GM12878 (cell line): Measurements from ENCODE around the gene EFCAB10. TPM values are rescaled to one million over a fixed set of nuclear protein-coding genes. Genes with fewer than 3 reads are reported as not detected.
A peak's percentile ranks its signal among the peaks of the same experiment; 100 is the strongest.

Experiments used
- ATAC-seq: fragments of 200-7000 bp; cut with Tn5 transposase; 3 replicates; pipeline ENCODE4 v1.9.1; 2020; ENCODE audit warnings: mild to moderate bottlenecking, moderate library complexity
- BruUV-seq: library from RNA; stranded (reverse); fragments of 400-500 nt; replicated peaks from 2 replicates; lab custom pipeline; 2021; lab: Mats Ljungman, UMichigan
- CTCF ChIA-PET: fragments of 300-600 bp; sonication (Branson Sonifier 250); formaldehyde crosslinking; extraction: SDS; loops from one replicate; lab custom pipeline; 2021; ENCODE audit warnings: inconsistent platforms; lab: Yijun Ruan, JAX
- POLR2A ChIA-PET: fragments of 350-600 bp; formaldehyde crosslinking; extraction: SDS; loops from one replicate; lab custom pipeline; 2021; ENCODE audit warnings: inconsistent platforms; lab: Charles Lee
- RAD21 ChIA-PET: fragments of 300-600 bp; sonication (Branson Sonifier 250); formaldehyde crosslinking; loops from one replicate; lab custom pipeline; 2023; ENCODE audit warnings: antibody characterized with exemption; ENCODE audit not compliant: unreplicated experiment; lab: Charles Lee
- SMC1A ChIA-PET: fragments of 300-600 bp; sonication (Branson Sonifier 250); formaldehyde crosslinking; loops from one replicate; lab custom pipeline; 2023; ENCODE audit not compliant: unreplicated experiment, uncharacterized antibody; lab: Charles Lee
- DNase-seq: peaks from one replicate; pipeline ENCODE4 v3.0.0-alpha.2; 2011; ENCODE audit warnings: low read depth, low spot score
- FAIRE-seq: peaks from 3 replicates; lab custom pipeline; 2011; peaks lifted over from hg19 to GRCh38; lab: Jason Lieb, UNC
- H2AFZ ChIP-seq: 2 replicates; pipeline ENCODE4 v1.6.0; 2011; ENCODE audit warnings: low read depth, low read length, control low read depth; ENCODE audit not compliant: control insufficient read depth
- H3K27ac ChIP-seq: 2 replicates; pipeline ENCODE4 v1.5.1; 2011; ENCODE audit warnings: control low read depth; ENCODE audit not compliant: control insufficient read depth, insufficient read depth
- H3K27me3 ChIP-seq, 2 experiments: replicated peaks in 1 of 2; 2 replicates each; pipeline versions ENCODE4 v1.6.0 to v1.6.1; 2011; ENCODE audit warnings: low read length in 1 of 2; ENCODE audit not compliant: control insufficient read depth in 2 of 2, insufficient read depth in 2 of 2
- H3K36me3 ChIP-seq, 2 experiments: 2 replicates each; pipeline ENCODE4 v1.5.1; 2011; ENCODE audit warnings: low read length in 1 of 2; ENCODE audit not compliant: control insufficient read depth in 2 of 2, insufficient read depth in 2 of 2
- H3K4me1 ChIP-seq: 2 replicates; pipeline ENCODE4 v1.6.1; 2011; ENCODE audit warnings: mild to moderate bottlenecking, low read length, moderate library complexity, mixed read lengths; ENCODE audit not compliant: control insufficient read depth, insufficient read depth
- H3K4me2 ChIP-seq: 2 replicates; pipeline ENCODE4 v1.6.0; 2011; ENCODE audit warnings: control low read depth; ENCODE audit not compliant: control insufficient read depth, insufficient read depth
- H3K4me3 ChIP-seq: fragments of 200-600 bp; sonication (generic); 2 replicates; pipeline ENCODE4 v1.5.1; 2016
- H3K79me2 ChIP-seq: 2 replicates; pipeline ENCODE4 v1.6.0; 2011; ENCODE audit warnings: low read length; ENCODE audit not compliant: control insufficient read depth, insufficient read depth
- H3K9ac ChIP-seq: 2 replicates; pipeline ENCODE4 v1.8.0; 2011; ENCODE audit warnings: low read length, control low read depth, mixed read lengths; ENCODE audit not compliant: control insufficient read depth, insufficient read depth
- H3K9me3 ChIP-seq: replicated peaks from 3 replicates; pipeline ENCODE4 v1.5.1; 2011; ENCODE audit warnings: mild to moderate bottlenecking, low read length; ENCODE audit not compliant: control insufficient read depth, insufficient read depth
- H4K20me1 ChIP-seq: 2 replicates; pipeline ENCODE4 v1.6.0; 2011; ENCODE audit not compliant: control insufficient read depth, insufficient read depth
- CTCF ChIP-seq, 3 experiments: IDR thresholded peaks in 2 of 3; conservative IDR thresholded peaks in 1 of 3; 2 replicates each; pipeline ENCODE4 v1.5.1; 2011; ENCODE audit warnings: low read depth in 3 of 3, low read length in 3 of 3, mild to moderate bottlenecking in 3 of 3, control low read depth in 2 of 3, moderate library complexity in 2 of 3, inconsistent platforms in 1 of 3, mixed read lengths in 1 of 3; ENCODE audit not compliant: control insufficient read depth in 2 of 3, insufficient read depth in 1 of 3; ENCODE audit errors: extremely low read depth in 1 of 3
- IKZF1 ChIP-seq: fragments of 450-650 bp; conservative IDR thresholded peaks from 2 replicates; pipeline ENCODE4 v1.6.1; 2017; ENCODE audit warnings: antibody characterized with exemption, mild to moderate bottlenecking
- MEF2B ChIP-seq: fragments of 450-650 bp; IDR thresholded peaks from 2 replicates; pipeline ENCODE4 v1.6.1; 2018; ENCODE audit warnings: mild to moderate bottlenecking, moderate library complexity; ENCODE audit not compliant: partially characterized antibody, poor library complexity, severe bottlenecking
- RAD21 ChIP-seq: IDR thresholded peaks from 2 replicates; pipeline ENCODE4 v1.6.1; 2011; ENCODE audit warnings: mild to moderate bottlenecking, low read depth, low read length, moderate library complexity; ENCODE audit not compliant: insufficient read depth
- RELB ChIP-seq: fragments of 450-650 bp; IDR thresholded peaks from 2 replicates; pipeline ENCODE4 v1.6.1; 2017; ENCODE audit warnings: low read depth, mild to moderate bottlenecking, moderate library complexity
- WGBS: methylation state at CpG from one replicate; pipeline ENCODE4 v1.1.6; 2016; ENCODE audit warnings: low lambda C conversion rate; ENCODE audit not compliant: insufficient replicate concordance, insufficient coverage; ENCODE audit errors: missing lambda C conversion rate; 5-methylcytosine and 5-hydroxymethylcytosine counted together
- in situ Hi-C: fragments of 300-500 bp; cut with MboI; formaldehyde crosslinking; loops from 9 replicates; pipeline ENCODE4 v1.14.3; 2018; ENCODE audit warnings: mixed read lengths
- intact Hi-C: fragments of 100-400 bp; cut with micrococcal nuclease; formaldehyde crosslinking; loops from one replicate; pipeline ENCODE4 v1.14.2; 2022; ENCODE audit not compliant: unreplicated experiment
- polyA plus RNA-seq, 11 experiments: library from polyadenylated mRNA; depleted of rRNA in 4 of 11; unstranded in 6 of 11; stranded (reverse) in 5 of 11; fragments of >200 nt; fragmentation: Nextera tagmentation in 4 of 11; fragmentation: Illumina TruSeq in 1 of 11; extraction: Ambion mirVana in 4 of 11; extraction: Trizol in 1 of 11; gene quantifications; 1 replicate in 1 of 11; 2 replicates in 10 of 11; pipeline versions ENCODE4 v1.2.1 to v1.2.3, GENCODE V29; 2011 to 2016; ENCODE audit warnings: inconsistent platforms in 2 of 11, missing spikeins in 2 of 11, low read depth in 1 of 11
- total RNA-seq, 4 experiments: library from RNA; depleted of rRNA in 3 of 4; stranded (reverse); fragments of >200 nt in 3 of 4; fragmentation: Illumina TruSeq in 1 of 4; extraction: Trizol in 1 of 4; gene quantifications; 2 replicates each; pipeline versions ENCODE4 v1.2.1 to v1.2.3, GENCODE V29; 2013 to 2021

EFCAB10 gene
- total and polyA plus RNA-seq, 10 of the 15 experiments (the other 5 are each of a cell fraction or from before 2014, with no cell fraction given), result 0.38 to 1.0 (median 0.54) TPM; not detected in 6

GRCh38 chr7:105594034-105594433 is 12.7 kb upstream of the EFCAB10 start:
- Histone ChIP-seq H3K36me3 (no peaks in the 10 kb centered on the region), H4K20me1 (no peaks in the 10 kb centered on the region), H3K27ac (no peak overlapping the region), H3K79me2 (no peaks in the 10 kb centered on the region), H2AFZ (peak overlapping the region; percentile 64; the same call in 1 of the 2 replicates), H3K9me3 (no peaks in the 10 kb centered on the region), H3K27me3 (no peaks in the 10 kb centered on the region), H3K4me3 (no peak overlapping the region), H3K4me1 (peaks cover 8% of the 10 kb centered on the region; the same call in 1 of the 2 replicates), H3K9ac (no peak overlapping the region), H3K4me2 (no peak overlapping the region)
- FAIRE-seq (no peak), DNase-seq (no peak), ATAC-seq (peak; percentile 60)
- no TSS peak for BruUV-seq
- intact Hi-C loops (no loop called here), in situ Hi-C loops (no loop called here)
- TF ChIP-seq RAD21 (0 out of 2 replicates have a peak, but pooled peaks have one; percentile 15), MEF2B (peak; percentile 7), CTCF (IDR thresholded peaks at IDR 0.05 in 2 of 3, conservative IDR thresholded peaks at IDR 0.05 in 1 of 3; ENCODE audit: control insufficient read depth in 2 of 3, extremely low read depth in 1 of 3, insufficient read depth in 1 of 3, low read depth in 3 of 3, low read length in 3 of 3) (peak in 2 of 3 experiments; percentile 3 to 12; a peak in 1 of 6 replicates), RELB (no peak), IKZF1 (peak; percentile 29; the same call in 1 of the 2 replicates)
- ChIA-PET SMC1A (interaction anchor here (0.7 to 1.6 kb wide), 8 partner anchors 11 to 664 kb away, joined by 3 to 4 read pairs (median 3); no protein-coding TSS in a partner anchor), RAD21 (interaction anchor here (0.5 to 3.1 kb wide), 6 partner anchors 11 to 613 kb away, joined by 3 to 13 read pairs (median 4); partner anchors contain the start of gene RINT1), CTCF (interaction anchor here (0.8 to 3.1 kb wide), 7 partner anchors 60 to 710 kb away, joined by 3 to 17 read pairs (median 4); partner anchors contain the start of gene RINT1), POLR2A (interaction anchor here (0.5 to 0.7 kb wide), 2 partner anchors 26 to 166 kb away, joined by 4 to 6 read pairs; no protein-coding TSS in a partner anchor)
- 3% methylated on average over 3 of the region's 3 CpGs for WGBS
